WI38 (cell line): ENCODE results near the gene SCN2B.

Source experiments
- H3K4me3 ChIP-seq: 2 replicates; pipeline ENCODE4 v1.5.1; 2011; ENCODE audit warnings: low read depth, mild to moderate bottlenecking, control low read depth, low read length
- TF ChIP-seq, protein P1 (sequence below): IDR thresholded peaks from 2 replicates; pipeline ENCODE4 v1.5.1; 2012; ENCODE audit warnings: low read depth, mild to moderate bottlenecking, control low read depth, low read length

SCN2B gene

DNA sequence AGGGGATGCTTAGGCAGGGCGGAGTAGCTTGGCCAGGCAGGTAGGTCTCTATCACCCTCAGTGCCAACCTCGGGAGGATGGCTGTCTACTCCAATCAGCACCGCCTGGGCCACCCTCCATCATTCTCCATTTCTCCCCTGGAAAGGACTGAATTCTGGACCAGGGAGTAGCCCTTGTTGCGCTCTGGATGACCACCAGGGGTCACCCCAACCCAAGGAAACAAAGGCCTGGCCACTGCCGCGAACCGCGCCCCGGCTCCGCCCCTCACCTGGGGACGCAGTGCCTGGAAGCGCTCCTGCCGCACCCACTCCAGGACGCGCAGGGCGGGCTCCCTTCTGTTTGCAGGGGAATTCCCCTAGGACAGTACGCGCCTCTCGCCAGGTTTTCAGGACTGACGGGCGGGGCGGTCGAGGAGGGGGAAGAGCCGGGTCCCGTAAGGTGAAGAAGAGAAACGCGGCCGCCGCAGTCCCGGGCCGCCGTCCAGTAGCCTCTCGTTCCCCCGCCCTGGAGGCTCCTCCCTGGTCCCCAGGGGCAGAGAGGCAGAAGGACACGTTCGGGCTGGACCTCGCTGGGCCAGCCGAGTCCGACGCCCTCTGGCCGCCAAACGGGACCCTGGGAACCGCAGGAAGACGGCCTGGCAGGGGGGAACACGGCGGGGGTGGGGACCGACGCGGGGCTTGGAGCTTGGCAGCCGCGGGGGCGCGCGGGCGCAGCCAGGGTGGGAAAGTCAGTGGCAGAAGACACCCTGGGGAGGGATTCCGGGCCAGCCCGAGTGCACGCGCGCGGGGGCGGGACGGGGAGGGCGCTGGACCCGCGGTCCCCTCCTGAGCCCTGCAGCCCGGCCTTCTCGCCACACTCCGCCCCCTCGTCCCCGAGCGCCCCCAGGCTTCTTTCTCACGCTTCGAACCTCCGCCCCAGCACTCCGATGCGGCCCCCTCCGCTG, 30.9 kb downstream of the SCN2B start:
- TF ChIP-seq, protein P1, sequence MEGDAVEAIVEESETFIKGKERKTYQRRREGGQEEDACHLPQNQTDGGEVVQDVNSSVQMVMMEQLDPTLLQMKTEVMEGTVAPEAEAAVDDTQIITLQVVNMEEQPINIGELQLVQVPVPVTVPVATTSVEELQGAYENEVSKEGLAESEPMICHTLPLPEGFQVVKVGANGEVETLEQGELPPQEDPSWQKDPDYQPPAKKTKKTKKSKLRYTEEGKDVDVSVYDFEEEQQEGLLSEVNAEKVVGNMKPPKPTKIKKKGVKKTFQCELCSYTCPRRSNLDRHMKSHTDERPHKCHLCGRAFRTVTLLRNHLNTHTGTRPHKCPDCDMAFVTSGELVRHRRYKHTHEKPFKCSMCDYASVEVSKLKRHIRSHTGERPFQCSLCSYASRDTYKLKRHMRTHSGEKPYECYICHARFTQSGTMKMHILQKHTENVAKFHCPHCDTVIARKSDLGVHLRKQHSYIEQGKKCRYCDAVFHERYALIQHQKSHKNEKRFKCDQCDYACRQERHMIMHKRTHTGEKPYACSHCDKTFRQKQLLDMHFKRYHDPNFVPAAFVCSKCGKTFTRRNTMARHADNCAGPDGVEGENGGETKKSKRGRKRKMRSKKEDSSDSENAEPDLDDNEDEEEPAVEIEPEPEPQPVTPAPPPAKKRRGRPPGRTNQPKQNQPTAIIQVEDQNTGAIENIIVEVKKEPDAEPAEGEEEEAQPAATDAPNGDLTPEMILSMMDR: peak; percentile 81
- H3K4me3 ChIP-seq: peak overlapping the region; percentile 48

DNA sequence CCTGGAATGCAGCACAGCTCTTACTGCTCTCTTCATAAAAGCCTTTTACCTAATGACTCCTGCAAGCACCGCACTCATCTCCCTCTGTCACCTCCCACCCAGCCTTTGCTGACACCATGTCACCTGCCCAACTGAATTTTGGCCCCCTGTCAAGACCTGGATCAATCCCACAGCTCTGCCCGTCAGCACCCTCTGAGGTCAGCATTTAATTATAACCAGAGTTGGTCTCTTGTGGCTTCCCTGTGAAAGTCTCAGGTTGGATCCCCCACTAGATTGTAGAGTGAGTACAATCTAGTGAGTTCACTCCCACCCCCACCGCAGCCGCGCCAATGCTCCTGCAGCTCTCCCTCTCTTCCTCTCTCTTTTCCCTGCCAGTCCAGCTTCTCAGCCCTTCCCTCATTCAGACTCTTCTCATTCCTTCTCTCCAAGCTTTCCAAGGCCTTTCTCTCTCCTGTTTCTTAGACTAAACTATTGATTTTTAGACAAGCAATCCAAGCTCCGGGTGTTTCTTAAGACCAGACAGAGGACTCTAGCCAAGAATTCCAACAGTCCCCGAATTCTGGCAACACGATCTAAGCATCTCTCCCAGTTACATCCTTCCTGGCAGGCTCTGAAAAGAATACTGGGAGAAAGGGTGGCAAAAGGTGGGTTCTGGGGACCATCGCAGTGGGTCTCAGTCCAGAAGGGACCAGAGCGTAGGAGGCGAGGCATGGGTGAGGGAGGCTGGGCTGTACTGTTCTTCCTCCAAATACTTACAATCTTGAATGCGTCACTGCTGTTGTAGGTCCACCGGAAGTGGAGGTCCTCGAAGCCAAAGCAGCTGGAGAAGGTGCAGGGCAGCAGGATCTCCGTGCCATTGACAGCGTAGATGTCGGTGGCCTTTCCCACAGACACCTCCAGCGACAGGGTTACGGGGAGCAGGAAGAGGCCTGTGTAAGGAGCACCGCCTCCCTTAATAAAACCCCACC, 31.9 kb downstream of the SCN2B start:
- no peak overlapping the region for H3K4me3 ChIP-seq
- TF ChIP-seq, protein P1: no peak

DNA sequence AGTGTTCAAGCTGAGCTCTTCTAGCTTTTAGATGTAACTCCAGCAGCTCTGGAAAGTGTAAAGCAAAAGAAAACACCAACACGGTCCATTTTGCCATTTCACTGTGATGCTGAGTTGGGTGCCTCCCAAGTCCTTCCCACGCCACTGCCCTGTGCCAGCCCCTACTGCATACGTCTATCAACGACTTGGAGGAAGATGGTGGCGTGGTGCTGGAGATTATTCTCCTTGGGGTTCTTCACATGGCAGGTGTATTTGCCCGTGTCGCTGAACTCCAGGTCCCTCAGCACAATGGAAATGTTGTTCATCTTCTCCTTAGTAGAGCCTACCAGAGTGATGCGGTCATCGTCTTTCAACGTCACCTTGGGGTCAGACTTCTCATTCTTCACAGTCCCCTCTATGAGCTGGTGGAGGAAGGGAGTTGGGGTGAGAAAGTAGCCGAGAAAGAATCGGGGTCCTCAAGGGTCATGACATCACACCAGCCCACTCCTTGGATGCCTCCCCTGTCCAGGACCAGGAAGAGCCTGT, 32.7 kb downstream of the SCN2B start:
- TF ChIP-seq, protein P1: no peak
- H3K4me3 ChIP-seq: no peak overlapping the region

DNA sequence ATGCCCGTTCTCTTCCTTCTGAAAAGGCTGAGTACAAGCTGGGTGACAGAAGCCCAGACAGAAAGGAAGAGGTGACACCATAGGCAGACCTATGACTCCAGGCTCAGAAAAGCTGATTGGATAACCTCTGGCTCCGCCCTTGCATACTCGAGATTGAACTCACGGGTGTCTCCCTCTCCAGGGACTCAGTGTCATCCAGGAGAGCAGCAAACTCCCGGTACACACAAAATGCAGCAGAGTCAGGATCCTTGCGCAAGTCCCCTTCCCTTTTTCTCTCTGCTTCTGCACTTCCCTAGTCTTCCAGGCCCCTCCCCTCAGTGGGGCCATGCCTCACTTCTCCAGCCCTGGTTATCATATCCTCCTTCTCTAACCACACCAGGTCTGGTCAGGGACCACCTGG, 33.6 kb downstream of the SCN2B start:
- no peak overlapping the region for H3K4me3 ChIP-seq
- TF ChIP-seq, protein P1: no peak

DNA sequence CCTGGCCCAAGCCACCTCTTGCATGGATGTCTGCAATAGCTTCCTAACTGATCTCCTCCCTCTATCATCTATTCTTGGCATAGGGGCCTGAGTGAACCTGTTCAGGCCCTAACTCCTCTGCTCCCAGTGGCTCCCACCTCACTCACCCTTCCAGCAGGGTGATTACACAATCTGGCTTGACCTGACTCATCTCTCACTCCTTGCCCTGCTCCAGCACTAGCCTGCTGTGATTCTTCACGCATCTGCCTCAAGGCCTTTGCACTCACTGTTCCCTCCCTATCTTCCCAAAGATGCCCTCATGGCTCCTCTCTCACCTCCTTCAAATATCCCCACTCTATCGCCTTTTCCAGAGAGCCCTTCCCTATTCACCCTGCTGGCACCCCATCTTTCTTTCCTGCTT, 34.4 kb downstream of the SCN2B start:
- TF ChIP-seq, protein P1: no peak
- H3K4me3 ChIP-seq: no peak overlapping the region

DNA sequence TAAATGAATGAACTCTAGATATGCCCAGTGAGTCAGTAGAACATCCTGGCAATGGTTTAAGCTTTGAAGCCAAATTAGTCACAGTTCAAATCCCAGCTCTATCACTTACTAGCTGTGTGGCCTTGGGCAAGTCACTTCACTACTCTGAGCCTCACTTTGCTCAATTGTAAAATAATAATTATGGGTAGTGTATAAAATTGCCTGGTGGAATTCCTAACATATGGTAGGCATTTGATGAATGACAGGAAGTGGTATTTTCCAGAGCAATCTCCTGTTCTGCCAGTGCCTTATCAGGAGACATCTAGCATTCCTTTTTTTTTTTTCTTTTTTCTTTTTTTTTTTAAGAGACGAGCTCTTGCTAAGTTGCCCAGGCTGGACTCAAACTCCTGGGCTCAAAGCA, 36.9 kb downstream of the SCN2B start:
- no peak overlapping the region for H3K4me3 ChIP-seq
- TF ChIP-seq, protein P1: no peak
